NCI-H1417 (cell line): Measurements from ENCODE around the gene VASH1.

ENCODE experiments used
- DNase-seq, 3 experiments: peaks; one replicate each; lab custom pipeline; 2025; lab: John Stamatoyannopoulos, UW

The VASH1 gene

GRCh38 chr14:76784881-76785280, 23.6 kb downstream of the VASH1 start:
- DNase-seq: peak; percentile 71 to 88 (median 75)

DNA sequence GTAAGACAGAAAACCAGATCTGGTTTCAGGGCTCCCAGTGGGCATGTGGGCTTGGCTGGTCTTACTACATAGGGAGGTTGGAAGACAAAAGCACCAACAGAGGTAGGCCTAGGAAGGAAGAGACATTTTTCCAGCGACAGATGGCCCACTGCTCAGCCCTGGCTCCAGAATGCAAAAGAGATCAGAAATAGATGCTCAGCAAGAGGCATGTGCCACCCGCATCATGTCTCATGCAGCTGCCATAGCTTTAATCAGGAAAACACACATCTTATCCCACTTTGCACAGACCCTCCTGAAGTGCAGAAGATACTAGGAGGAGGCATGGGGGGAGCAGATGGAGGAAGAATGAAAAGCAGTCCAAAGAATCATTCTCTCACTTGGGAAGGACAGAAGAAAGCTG, 25.3 kb downstream of the VASH1 start:
- DNase-seq: no peak

- no peak for DNase-seq
These were observed 31.2 kb downstream of the VASH1 start for GRCh38 chr14:76792422-76792821.

GRCh38 chr14:76793324-76793723, 32.1 kb downstream of the VASH1 start:
- DNase-seq: no peak

DNA sequence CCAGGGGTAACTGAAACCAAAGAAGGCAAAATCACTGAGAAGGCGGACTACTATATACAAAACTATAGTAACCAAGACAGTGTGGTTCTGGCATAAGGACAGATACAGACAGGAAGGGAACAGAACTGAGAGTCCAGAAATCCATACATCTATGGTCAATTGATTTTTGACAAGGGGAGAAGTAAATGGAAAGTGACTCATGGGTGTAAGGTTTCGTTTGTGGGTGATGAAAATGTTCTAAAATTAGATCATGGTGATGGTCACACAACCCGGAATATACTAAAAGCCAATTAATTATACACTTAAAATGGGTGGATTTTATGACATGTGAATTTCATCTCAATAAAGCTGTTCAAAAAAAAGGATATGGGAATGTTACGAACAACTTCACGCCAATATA, 32.7 kb downstream of the VASH1 start:
- no peak for DNase-seq

GRCh38 chr14:76806446-76806845, 45.2 kb downstream of the VASH1 start:
- DNase-seq: no peak

GRCh38 chr14:76808011-76808410, 46.7 kb downstream of the VASH1 start:
- DNase-seq: no peak

DNA sequence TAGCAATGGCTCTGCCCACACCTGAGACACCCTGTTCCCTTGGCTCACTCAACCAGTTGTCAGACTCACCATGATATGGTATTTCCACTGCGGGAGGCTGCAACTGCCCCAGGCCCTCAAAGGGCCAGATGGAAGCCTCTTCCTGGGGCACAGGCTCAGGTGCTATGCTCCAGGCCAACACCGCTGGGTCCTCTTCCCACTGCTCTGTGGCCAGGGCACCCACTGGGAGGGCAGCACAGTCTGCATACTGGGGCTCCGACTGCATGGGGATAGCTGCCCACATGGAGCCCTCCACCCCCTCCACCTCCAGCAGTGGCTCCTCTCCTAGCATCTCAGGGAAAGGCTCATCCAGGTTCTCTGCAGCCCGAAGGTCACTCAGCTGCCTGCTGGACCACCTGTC, 47.7 kb downstream of the VASH1 start:
- DNase-seq: no peak

DNA sequence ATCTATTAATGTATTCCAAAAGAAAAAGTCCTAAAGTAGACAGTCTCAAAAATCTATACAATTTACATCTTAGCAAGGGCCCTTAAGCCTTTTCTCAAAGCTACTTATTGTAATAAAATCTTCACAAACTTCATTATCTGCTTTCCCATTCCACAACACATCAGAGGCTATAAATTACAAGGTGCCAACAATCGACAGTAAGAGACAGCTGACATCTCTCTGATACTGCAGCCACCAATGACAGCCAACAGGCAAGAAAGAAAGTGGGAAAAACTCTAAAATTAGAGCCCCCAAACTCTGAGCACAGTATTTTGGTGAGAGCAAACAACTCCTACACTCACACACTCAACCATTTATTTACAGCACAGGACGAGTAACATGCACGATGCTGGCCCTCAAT, 49.3 kb downstream of the VASH1 start:
- no peak for DNase-seq

- DNase-seq: peak in 2 of 3 experiments; percentile 13 to 32
These were observed 49.7 kb downstream of the VASH1 start for GRCh38 chr14:76810953-76811400.

GRCh38 chr14:76811561-76811960, 50.3 kb downstream of the VASH1 start:
- peak in 1 of 3 experiments; percentile 35 for DNase-seq

DNA sequence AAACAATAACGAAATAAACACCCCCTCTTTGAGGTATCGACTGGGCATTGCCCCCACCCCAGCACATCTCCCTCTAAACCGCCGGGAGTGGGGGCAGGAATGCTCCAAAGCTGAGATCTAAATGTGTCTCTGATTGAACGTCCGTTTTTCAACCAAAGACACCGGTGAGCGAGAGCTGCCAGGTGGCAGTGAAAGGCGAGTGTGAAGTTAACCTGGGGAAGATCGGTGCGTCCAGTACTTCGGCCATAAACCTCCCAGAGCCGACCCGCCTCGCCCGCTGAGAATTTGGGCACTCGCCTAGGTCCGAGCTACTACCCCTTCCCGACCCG, 50.8 kb downstream of the VASH1 start:
- peak; percentile 31 to 67 (median 58) for DNase-seq

- DNase-seq: peak; percentile 97 to 98 (median 98)
These were observed 51.4 kb downstream of the VASH1 start, which contains the start of gene ANGEL1 for GRCh38 chr14:76812422-76813383. ANGEL1 (minus strand) TSS chr14:76812882; CDS start chr14:76812827, 55 bp downstream.

- DNase-seq: peak in 1 of 3 experiments; percentile 20
These were observed 53.7 kb downstream of the VASH1 start for GRCh38 chr14:76814726-76815645.

- no peak for DNase-seq
These were observed 59.4 kb downstream of the VASH1 start for GRCh38 chr14:76820700-76821099.

DNA sequence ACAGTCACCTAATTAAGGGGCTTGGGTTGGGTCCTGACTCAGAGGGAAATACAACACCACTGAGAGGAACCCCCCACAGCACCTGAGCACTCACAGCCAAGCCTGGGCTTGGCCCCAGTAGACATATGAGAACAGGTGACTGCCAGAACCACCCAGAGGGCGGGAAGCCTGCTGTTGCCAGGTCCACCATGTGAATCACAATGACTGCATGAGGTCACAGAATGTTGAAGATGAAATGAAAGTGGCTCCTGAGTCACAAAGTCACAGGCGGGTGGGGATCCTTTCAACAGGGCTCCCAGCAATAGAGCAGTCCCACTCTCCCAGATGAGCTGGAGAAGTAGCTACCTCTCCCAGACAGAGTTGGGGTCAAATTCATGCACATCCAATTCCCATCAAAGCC, 64.9 kb downstream of the VASH1 start, which contains the start of gene LRRC74A:
LRRC74A (plus strand) TSS at position 287 of the 400 bp plus-strand sequence. CDS start 290 bp downstream, outside the sequence.
- no peak for DNase-seq

DNA sequence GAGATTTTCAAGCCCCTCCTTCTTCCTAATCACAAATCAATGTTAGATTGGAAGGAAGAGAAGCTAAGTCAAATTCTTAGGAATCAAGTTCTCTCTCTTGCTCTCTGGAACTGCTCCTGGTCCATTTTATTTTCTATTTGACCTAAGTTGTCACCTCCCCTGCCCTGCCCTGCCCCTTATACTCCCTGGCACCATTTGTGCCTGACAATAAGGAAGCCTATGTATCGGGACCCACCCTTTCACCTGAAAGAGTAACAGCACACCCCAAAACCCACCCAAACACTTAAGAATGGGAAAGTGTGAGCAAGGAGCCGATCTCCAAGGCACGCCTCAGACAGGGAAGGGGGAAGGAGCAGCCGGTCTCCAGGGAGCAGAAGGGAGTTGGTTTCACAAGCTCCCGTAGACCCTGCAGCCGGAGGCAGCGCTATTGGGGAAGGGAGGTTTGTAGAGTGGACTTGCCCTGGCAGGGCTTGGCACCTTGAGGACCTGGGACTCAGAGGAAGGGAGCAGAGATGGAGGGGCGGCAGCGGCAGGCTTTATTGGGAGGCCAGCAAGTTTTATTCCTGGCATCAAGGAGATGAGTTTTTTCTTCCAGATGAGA, 66.5 kb downstream of the VASH1 start:
- DNase-seq: no peak

DNA sequence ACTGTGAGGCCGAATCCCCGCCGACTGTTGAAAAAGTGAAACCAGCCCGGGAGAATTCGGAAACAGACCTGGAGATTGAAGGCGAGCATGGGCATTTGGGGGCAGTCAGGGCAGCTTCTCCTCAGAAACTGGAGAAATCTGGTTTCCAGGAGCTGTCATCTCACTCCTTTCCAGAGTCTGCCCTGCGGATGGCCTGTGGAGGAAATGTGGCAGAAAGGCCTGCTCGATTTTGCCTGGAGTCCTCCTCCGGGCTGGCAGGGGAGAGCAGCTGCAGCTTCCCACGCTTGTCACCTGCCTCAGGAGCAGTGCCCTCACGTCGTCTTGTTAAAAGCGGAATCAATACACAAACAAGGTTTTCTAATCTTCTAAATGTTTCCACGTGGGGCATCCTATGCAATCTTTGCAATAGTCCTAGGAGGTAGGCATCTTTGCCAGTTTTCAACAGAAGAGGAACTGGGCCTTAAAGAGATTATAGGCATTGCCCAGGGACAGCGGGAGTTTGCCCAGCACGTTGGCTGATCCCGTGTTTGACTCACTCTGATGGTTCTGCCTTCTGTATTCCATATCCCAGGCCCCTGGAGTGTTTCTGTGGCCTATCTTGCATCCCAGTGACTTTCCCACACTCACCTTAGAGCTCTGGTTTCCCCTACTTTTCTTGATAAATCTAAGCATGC, 67.2 kb downstream of the VASH1 start:
- peak in 1 of 3 experiments; percentile 19 for DNase-seq

- DNase-seq: no peak
These were observed 67.7 kb downstream of the VASH1 start for GRCh38 chr14:76829013-76829365.

DNA sequence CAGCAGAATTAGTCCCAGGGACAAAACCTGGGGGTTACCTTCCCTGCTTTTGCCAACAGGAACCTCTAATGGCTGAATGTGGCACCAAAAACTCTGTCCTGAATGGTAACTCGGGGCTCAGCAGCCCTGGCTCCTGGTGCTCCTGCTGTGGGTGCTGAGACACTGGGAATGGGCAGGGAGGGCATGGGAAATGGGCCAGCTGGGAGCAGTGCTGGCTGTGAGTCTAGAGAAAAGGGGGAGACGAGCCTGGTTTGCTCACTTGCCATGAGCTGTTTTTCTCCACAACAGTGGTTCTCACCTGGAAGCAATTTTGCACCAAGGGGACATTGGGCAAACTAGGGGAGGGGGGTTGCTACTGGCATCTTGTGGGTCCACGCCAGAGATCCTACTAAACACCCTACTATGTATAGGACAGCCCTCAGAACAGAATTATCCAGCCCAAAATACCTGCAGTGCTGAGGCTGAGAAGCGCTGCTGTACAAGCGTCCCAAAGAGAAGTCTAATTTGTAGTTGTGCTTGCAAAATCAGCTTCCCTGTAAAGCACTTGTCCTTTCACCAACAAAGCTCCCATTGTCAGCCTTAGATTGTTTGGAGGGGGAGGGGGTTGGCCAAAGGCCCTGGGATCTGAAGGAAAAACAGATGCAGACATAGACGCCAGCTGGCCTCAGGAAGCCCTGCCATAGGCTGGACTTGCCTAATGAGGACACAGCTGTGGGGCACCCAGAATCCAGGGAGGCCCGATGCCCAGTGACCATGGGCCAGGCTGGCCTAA, 68.6 kb downstream of the VASH1 start:
- peak in 1 of 3 experiments; percentile 21 for DNase-seq

DNA sequence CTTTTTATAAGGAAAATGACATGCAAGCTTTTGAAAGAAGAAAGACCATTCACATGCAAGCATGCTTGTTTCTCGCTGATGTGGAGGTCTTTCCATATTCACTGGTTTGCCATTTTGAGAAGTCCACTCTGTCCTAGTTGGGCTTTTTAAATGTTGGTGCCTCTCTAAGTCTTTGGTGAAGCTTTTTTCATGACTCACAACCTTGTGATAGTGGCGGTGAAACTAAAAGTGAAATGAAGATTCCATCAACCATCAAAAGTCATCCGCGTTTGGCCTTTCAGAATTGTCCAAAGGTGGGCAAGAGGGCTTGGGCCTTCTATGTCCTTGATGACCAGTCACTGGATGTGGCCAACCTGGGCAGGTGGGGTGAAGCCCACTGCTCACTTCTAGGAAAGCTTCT, 69.3 kb downstream of the VASH1 start:
- DNase-seq: no peak
